Measurements from ENCODE around the gene MYOM3. TPM values are rescaled to one million over a fixed set of nuclear protein-coding genes. Genes with fewer than 3 reads are reported as not detected.

MYOM3 gene
- total and polyA plus RNA-seq, 2 of the 13 experiments (the other 11 are each of a cell fraction or from before 2014, with no cell fraction given): 5.8 to 15.3 TPM

DNA sequence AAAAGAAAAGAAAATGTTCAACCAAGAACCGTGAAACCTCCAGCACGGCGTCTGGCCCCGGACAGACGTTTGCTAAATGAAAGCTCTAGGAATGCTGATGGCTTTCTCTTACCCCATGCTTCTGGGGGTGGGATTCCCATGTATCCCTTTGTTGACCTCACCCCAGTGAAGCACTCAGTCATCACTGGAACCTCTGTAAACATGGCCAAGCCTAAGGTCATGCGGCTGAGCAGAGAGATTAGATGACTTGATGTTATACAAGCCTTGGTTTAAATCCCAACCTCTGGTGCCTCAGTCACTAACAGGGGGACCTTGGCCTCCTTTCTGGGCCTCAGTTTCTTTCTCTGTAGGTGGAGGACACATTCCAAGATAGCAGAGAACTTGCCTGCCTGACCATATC, 2.8 kb upstream of the MYOM3 start (continued):
- TF ChIP-seq HMG20A (CRISPR knock-in tag; IDR thresholded peaks at IDR 0.05; ENCODE audit: borderline replicate concordance) (peak; percentile 33; the same call in 1 of the 2 replicates), FOXP1 (IDR thresholded peaks at IDR 0.05) (no peak), FOXP1 (CRISPR knock-in tag; IDR thresholded peaks at IDR 0.05) (peak; percentile 60), PHF21A (CRISPR knock-in tag; IDR thresholded peaks at IDR 0.05) (0 out of 2 replicates have a peak, but pooled peaks have one; percentile 18), IRF2 (CRISPR knock-in tag; IDR thresholded peaks at IDR 0.05) (no peak), ZNF3 (CRISPR knock-in tag; IDR thresholded peaks at IDR 0.05) (no peak), ZNF737 (CRISPR knock-in tag; IDR thresholded peaks at IDR 0.05; ENCODE audit: borderline replicate concordance) (no peak), SNAPC2 (CRISPR knock-in tag; IDR thresholded peaks at IDR 0.05) (no peak), RFXANK (CRISPR knock-in tag; IDR thresholded peaks at IDR 0.05) (no peak), ZFP37 (CRISPR knock-in tag; IDR thresholded peaks at IDR 0.05; ENCODE audit: borderline replicate concordance) (no peak), ZNF644 (CRISPR knock-in tag; IDR thresholded peaks at IDR 0.05; ENCODE audit: low read depth) (peak; percentile 75; the same call in 1 of the 2 replicates), EP300 (IDR thresholded peaks at IDR 0.05; ENCODE audit: low read depth in 2 of 2, low read length in 2 of 2) (no peak), EP300 (CRISPR knock-in tag; IDR thresholded peaks at IDR 0.05; ENCODE audit: borderline replicate concordance) (no peak), SIN3B (IDR thresholded peaks at IDR 0.05; ENCODE audit: low read length) (no peak), SNAI1 (CRISPR knock-in tag; IDR thresholded peaks at IDR 0.05; ENCODE audit: borderline replicate concordance) (no peak)
- TF ChIP-seq, protein P1, sequence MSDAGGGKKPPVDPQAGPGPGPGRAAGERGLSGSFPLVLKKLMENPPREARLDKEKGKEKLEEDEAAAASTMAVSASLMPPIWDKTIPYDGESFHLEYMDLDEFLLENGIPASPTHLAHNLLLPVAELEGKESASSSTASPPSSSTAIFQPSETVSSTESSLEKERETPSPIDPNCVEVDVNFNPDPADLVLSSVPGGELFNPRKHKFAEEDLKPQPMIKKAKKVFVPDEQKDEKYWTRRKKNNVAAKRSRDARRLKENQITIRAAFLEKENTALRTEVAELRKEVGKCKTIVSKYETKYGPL (CRISPR knock-in tag; IDR thresholded peaks at IDR 0.05): peak; percentile 55; the same call in 1 of the 2 replicates
- TF ChIP-seq, protein P2, sequence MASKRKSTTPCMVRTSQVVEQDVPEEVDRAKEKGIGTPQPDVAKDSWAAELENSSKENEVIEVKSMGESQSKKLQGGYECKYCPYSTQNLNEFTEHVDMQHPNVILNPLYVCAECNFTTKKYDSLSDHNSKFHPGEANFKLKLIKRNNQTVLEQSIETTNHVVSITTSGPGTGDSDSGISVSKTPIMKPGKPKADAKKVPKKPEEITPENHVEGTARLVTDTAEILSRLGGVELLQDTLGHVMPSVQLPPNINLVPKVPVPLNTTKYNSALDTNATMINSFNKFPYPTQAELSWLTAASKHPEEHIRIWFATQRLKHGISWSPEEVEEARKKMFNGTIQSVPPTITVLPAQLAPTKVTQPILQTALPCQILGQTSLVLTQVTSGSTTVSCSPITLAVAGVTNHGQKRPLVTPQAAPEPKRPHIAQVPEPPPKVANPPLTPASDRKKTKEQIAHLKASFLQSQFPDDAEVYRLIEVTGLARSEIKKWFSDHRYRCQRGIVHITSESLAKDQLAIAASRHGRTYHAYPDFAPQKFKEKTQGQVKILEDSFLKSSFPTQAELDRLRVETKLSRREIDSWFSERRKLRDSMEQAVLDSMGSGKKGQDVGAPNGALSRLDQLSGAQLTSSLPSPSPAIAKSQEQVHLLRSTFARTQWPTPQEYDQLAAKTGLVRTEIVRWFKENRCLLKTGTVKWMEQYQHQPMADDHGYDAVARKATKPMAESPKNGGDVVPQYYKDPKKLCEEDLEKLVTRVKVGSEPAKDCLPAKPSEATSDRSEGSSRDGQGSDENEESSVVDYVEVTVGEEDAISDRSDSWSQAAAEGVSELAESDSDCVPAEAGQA (IDR thresholded peaks at IDR 0.05; ENCODE audit: low read depth): no peak
- TF ChIP-seq, protein P2 (CRISPR knock-in tag; IDR thresholded peaks at IDR 0.05; ENCODE audit: borderline replicate concordance): no peak

All from HepG2 (cell line).